Astrocyte (in vitro differentiated cells and primary cell): ENCODE data around the gene TRAF3IP1.

Source experiments
- CTCF ChIP-seq: IDR thresholded peaks from 2 replicates; pipeline ENCODE4 v1.5.1; 2011; ENCODE audit warnings: low read depth, mild to moderate bottlenecking, inconsistent platforms, low read length, moderate library complexity; ENCODE audit not compliant: insufficient read depth
- EZH2 ChIP-seq: IDR thresholded peaks from 2 replicates; pipeline ENCODE4 v1.6.1; 2012; ENCODE audit warnings: mild to moderate bottlenecking, low read length, inconsistent platforms; ENCODE audit not compliant: insufficient read depth

GRCh38 chr2:238308177-238308576 lies 12.1 kb upstream of the TRAF3IP1 start:
- TF ChIP-seq CTCF (no peak), EZH2 (no peak)
